Natural killer cell treated with Interleukin-12 subunit alpha and Interleukin-12 subunit beta and Interleukin-15 and Interleukin-18, amount 100 ng/mL, for 72 hours (primary cell): ENCODE measurements around the gene PLA2G4E. TPM values are rescaled to one million over a fixed set of nuclear protein-coding genes. Genes with fewer than 3 reads are reported as not detected.

Experiments
- ATAC-seq, 2 donors: fragments of 150-1000 bp; cut with Tn5 transposase in 1 of 2; sonication (Bioruptor Pico), chemical (Tn5 transposase) in 1 of 2; 2 replicates each; pipeline ENCODE4 v1.10.0; 2021
- DNase-seq: peaks from one replicate; pipeline ENCODE4 v3.0.0; 2022; ENCODE audit warnings: low spot score
- H3K27ac Mint-ChIP-seq, 2 donors: 1 replicate in 1 of 2; 2 replicates in 1 of 2; pipeline ENCODE4 v1.8.0; 2022; ENCODE audit warnings: mixed read lengths in 2 of 2, mild to moderate bottlenecking in 1 of 2, moderate library complexity in 1 of 2
- H3K27me3 Mint-ChIP-seq, 2 donors: 1 replicate in 1 of 2; 2 replicates in 1 of 2; pipeline ENCODE4 v1.8.0; 2022; ENCODE audit warnings: mixed read lengths in 2 of 2
- H3K36me3 Mint-ChIP-seq: one replicate; pipeline ENCODE4 v1.8.0; 2022; ENCODE audit warnings: mixed read lengths
- H3K4me1 Mint-ChIP-seq, 2 donors: 1 replicate in 1 of 2; 2 replicates in 1 of 2; pipeline ENCODE4 v1.8.0; 2022; ENCODE audit warnings: low read depth in 2 of 2, mixed read lengths in 2 of 2, mild to moderate bottlenecking in 1 of 2
- H3K4me3 Mint-ChIP-seq: one replicate; pipeline ENCODE4 v1.8.0; 2022; ENCODE audit warnings: mixed read lengths
- H3K9me3 Mint-ChIP-seq: 2 replicates; pipeline ENCODE4 v1.8.0; 2022; ENCODE audit warnings: mixed read lengths
- total RNA-seq, 2 donors: library from RNA; stranded (reverse); gene quantifications; one replicate each; pipeline ENCODE4 v1.2.3, GENCODE V29; 2022

The PLA2G4E gene
- total RNA-seq, 2 donors from 2014 or later, result not detected

DNA sequence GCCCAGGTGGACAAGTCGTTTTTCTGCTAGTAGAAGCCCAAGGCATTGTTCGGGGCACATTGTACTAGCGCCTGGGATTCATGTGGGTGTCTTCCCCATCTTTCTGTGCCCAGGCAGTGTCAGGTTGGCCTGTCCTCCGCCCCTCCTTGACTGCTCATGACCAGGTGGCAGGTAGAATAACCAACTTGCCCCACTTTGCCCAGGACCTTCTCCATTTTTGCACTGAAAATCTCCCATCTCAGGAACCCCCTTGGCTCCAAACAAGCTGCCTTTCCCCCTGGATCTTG, 39.6 kb upstream of the PLA2G4E start:
- H3K9me3 Mint-ChIP-seq, result no peaks in the 10 kb centered on the region
- no peaks in the 10 kb centered on the region for H3K36me3 Mint-ChIP-seq
- H3K4me3 Mint-ChIP-seq, result no peak overlapping the region
- no peak for DNase-seq
- ATAC-seq, result no peak
- peaks cover 32% of the 10 kb centered on the region in 2 donors for H3K27me3 Mint-ChIP-seq
- peaks cover 5 to 13% of the 10 kb centered on the region in 2 donors for H3K4me1 Mint-ChIP-seq
- H3K27ac Mint-ChIP-seq, result no peak overlapping the region

- ATAC-seq (no peak), DNase-seq (peak; percentile 75)
- H3K9me3 Mint-ChIP-seq, result no peaks in the 10 kb centered on the region
- no peak overlapping the region for H3K27ac Mint-ChIP-seq
- H3K4me3 Mint-ChIP-seq, result no peak overlapping the region
- H3K36me3 Mint-ChIP-seq, result no peaks in the 10 kb centered on the region
- peaks cover 5 to 13% of the 10 kb centered on the region in 2 donors for H3K4me1 Mint-ChIP-seq
- peaks cover 34 to 37% of the 10 kb centered on the region in 2 donors for H3K27me3 Mint-ChIP-seq
Observed at GRCh38 chr15:42059661-42060476, 39.0 kb upstream of the PLA2G4E start.

DNA sequence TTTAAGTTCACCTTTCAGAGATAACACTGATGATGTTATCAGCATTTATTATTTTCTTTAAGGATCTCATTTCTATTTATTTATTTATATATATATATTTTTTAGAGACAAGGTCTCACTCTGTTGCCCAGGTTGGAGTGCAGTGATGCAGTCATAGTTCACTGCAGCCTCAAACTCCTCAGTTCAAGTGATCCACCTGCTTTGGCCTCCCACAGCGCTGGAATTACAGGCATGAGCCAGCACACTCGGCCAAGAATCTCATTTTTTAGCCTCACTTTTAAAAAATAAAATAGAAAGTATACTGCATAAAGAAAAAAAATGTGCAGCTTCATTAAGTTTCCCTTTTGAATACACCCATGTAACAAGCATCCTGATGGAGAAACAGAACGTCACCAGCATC, 37.9 kb upstream of the PLA2G4E start:
- no peaks in the 10 kb centered on the region for H3K9me3 Mint-ChIP-seq
- DNase-seq (no peak), ATAC-seq (no peak)
- H3K4me1 Mint-ChIP-seq, result peaks cover 5 to 13% of the 10 kb centered on the region in 2 donors
- H3K27me3 Mint-ChIP-seq, result peaks cover 34 to 35% of the 10 kb centered on the region in 2 donors
- H3K27ac Mint-ChIP-seq, result no peak overlapping the region
- no peak overlapping the region for H3K4me3 Mint-ChIP-seq
- H3K36me3 Mint-ChIP-seq, result no peaks in the 10 kb centered on the region

DNA sequence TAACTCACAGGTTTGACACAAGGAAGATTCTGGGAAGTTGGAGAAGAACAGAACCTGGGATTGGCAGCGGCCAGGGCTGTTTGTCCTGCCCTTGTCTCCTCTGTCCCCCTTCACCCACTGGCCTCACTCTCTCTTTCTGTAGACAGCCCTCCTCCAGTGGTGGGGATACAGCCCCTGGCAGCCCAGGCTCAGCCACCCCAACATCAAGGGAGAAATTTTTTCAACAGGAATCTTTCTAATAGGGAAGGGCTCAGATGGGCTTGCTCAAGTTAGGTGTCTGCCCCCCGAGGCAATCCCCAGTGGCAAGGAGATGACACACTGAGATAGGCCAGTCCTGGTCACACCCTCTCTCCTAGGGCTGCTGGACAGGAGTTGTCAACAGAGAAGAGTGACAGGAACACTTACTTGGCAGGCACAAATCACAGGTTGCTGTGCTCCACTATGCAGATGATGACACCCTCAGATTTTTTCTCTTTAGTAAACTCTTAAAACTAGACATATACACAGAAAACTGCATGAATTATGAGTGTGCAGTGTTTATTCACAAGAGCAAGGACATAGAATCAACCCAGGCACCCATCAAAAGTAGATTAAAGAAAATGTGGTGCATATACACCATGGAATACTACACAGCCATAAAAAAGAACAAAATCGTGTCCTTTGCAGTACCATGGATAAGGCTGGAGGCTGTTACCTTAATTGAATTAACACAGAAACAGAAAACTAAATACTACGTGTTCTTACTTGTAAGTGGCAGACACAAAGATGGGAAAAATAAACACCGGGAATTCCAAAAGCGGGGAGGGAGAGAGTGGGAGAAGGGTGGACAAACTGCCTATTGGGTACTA, 37.2 kb upstream of the PLA2G4E start:
- Mint-ChIP-seq H3K4me3 (peak overlapping the region; percentile 36), H3K27ac (peak overlapping the region; percentile 3 to 39), H3K4me1 (peaks cover 5 to 13% of the 10 kb centered on the region in 2 donors), H3K9me3 (no peaks in the 10 kb centered on the region), H3K36me3 (no peaks in the 10 kb centered on the region), H3K27me3 (peaks cover 28 to 30% of the 10 kb centered on the region in 2 donors)
- DNase-seq (no peak), ATAC-seq (peak in 1 of 2 donors; percentile 4)

- H3K27me3 Mint-ChIP-seq, result peaks cover 31 to 35% of the 10 kb centered on the region in 2 donors
- H3K36me3 Mint-ChIP-seq, result no peaks in the 10 kb centered on the region
- ATAC-seq, result peak; percentile 85 to 90
- H3K9me3 Mint-ChIP-seq, result no peaks in the 10 kb centered on the region
- peak overlapping the region; percentile 36 for H3K4me3 Mint-ChIP-seq
- peak overlapping the region; percentile 3 to 39 for H3K27ac Mint-ChIP-seq
- peak; percentile 76 for DNase-seq
- H3K4me1 Mint-ChIP-seq, result peaks cover 5 to 13% of the 10 kb centered on the region in 2 donors
Observed at GRCh38 chr15:42056934-42057798, 36.3 kb upstream of the PLA2G4E start.

- DNase-seq, result no peak
- Mint-ChIP-seq H3K4me3 (no peak overlapping the region), H3K27ac (no peak overlapping the region), H3K9me3 (no peaks in the 10 kb centered on the region), H3K27me3 (peaks cover 27 to 39% of the 10 kb centered on the region in 2 donors), H3K36me3 (no peaks in the 10 kb centered on the region), H3K4me1 (peaks cover 0 to 9% of the 10 kb centered on the region in 2 donors)
- no peak for ATAC-seq
Observed at GRCh38 chr15:42053914-42054313, 33.1 kb upstream of the PLA2G4E start.

GRCh38 chr15:42053010-42053409, 32.2 kb upstream of the PLA2G4E start:
- Mint-ChIP-seq H3K27ac (no peak overlapping the region), H3K9me3 (no peaks in the 10 kb centered on the region), H3K27me3 (peaks cover 26 to 35% of the 10 kb centered on the region in 2 donors), H3K36me3 (no peaks in the 10 kb centered on the region), H3K4me1 (peaks cover 0 to 9% of the 10 kb centered on the region in 2 donors), H3K4me3 (no peak overlapping the region)
- no peak for DNase-seq
- no peak for ATAC-seq

DNA sequence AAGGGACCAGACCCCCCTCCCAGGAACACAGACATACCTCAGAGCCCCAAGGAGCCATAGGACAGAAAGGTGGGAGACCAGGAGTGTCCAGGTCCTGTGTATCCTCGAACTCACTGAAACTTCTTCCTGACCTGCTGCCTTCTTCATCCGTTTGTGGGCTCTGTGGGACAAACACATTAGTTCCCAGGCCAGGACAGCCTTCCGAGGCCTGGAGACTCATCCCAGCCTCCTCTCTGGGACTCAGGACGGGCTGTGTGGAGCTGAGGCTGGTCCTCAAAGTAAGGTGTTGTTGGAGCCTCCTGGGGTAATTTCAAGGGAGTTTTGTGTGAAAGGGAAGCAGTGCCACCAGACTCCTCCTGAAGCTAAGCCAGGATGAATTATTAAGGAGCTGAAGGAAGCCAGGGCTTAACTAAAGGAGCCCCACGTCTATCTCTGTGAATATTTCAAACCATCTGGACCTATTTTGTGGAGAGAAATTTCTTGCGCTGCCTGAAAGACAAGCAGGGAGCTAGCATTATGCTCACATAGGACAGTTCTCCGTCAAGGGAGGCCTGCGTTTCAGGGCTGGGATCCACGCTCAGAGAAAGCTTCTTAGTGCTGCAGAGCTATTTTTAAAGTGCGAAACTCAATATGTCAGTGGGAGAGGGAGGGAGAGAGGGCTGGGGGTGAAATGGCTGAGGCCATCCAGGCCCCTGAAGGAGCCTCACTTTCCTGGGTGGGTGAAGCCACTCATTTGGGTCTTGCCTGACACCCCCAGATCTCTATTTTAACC, 29.8 kb upstream of the PLA2G4E start:
- no peaks in the 10 kb centered on the region for H3K36me3 Mint-ChIP-seq
- no peaks in the 10 kb centered on the region for H3K4me1 Mint-ChIP-seq
- no peaks in the 10 kb centered on the region for H3K9me3 Mint-ChIP-seq
- no peak overlapping the region for H3K4me3 Mint-ChIP-seq
- ATAC-seq (no peak), DNase-seq (no peak)
- peaks cover 18 to 24% of the 10 kb centered on the region in 2 donors for H3K27me3 Mint-ChIP-seq
- no peak overlapping the region for H3K27ac Mint-ChIP-seq

- Mint-ChIP-seq H3K36me3 (no peaks in the 10 kb centered on the region), H3K4me1 (peaks cover 0 to 2% of the 10 kb centered on the region in 2 donors), H3K4me3 (no peak overlapping the region), H3K27me3 (peaks cover 13 to 16% of the 10 kb centered on the region in 2 donors), H3K9me3 (no peaks in the 10 kb centered on the region), H3K27ac (no peak overlapping the region)
- no peak for DNase-seq
- no peak for ATAC-seq
Observed at GRCh38 chr15:42048821-42049200, 28.0 kb upstream of the PLA2G4E start.

DNA sequence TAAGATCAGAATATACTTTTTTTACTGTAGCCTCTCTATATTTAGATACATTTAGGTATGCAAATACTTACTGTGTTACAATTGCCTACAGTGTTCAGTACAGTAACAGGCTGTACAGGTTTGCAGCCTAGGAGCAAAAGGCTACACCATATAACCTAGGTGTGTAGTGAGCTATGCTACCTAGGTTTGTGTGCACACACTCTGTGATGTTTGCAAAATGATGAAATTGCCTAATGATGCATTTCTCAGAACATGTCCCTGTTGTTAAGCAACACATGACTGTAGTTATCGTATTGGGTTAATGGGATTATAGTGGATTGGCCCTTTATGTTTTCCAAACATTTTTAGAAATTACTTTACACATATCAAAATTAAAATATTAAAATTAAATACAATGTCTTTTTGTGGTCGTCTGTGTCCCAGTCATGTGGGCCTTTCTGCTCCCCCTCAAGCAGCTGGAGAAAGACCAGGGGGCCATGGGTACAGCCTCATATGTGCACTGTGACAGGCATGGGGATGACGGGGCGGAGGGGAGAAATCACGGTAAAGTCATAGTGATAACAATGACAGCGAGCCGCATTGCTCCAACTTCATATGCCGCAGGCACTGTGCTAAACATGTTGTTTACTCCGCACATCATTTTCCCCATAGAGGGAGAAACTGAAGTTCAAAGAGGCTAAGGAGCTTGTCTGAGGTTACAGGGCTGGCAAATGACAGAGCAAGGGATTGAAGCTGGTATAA, 27.4 kb upstream of the PLA2G4E start:
- H3K4me1 Mint-ChIP-seq, result peaks cover 0 to 2% of the 10 kb centered on the region in 2 donors
- peaks cover 13 to 16% of the 10 kb centered on the region in 2 donors for H3K27me3 Mint-ChIP-seq
- H3K9me3 Mint-ChIP-seq, result no peaks in the 10 kb centered on the region
- H3K27ac Mint-ChIP-seq, result no peak overlapping the region
- H3K36me3 Mint-ChIP-seq, result no peaks in the 10 kb centered on the region
- no peak overlapping the region for H3K4me3 Mint-ChIP-seq
- DNase-seq (no peak), ATAC-seq (no peak)

GRCh38 chr15:42046597-42046996, 25.8 kb upstream of the PLA2G4E start:
- ATAC-seq, result no peak
- Mint-ChIP-seq H3K4me3 (no peak overlapping the region), H3K27ac (no peak overlapping the region), H3K36me3 (no peaks in the 10 kb centered on the region), H3K4me1 (peaks cover 0 to 2% of the 10 kb centered on the region in 2 donors), H3K27me3 (peaks cover 9 to 10% of the 10 kb centered on the region in 2 donors), H3K9me3 (no peaks in the 10 kb centered on the region)
- DNase-seq, result no peak

GRCh38 chr15:42045211-42045615, 24.4 kb upstream of the PLA2G4E start:
- DNase-seq (no peak), ATAC-seq (peak in 1 of 2 donors; percentile 11)
- Mint-ChIP-seq H3K36me3 (no peaks in the 10 kb centered on the region), H3K9me3 (no peaks in the 10 kb centered on the region), H3K27ac (no peak overlapping the region), H3K27me3 (peaks cover 12 to 20% of the 10 kb centered on the region in 2 donors), H3K4me1 (peaks cover 0 to 2% of the 10 kb centered on the region in 2 donors), H3K4me3 (no peak overlapping the region)
